ENCODE measurements around the gene ZNF827.

GRCh38 chr4:145785391-145786008, 153.1 kb downstream of the ZNF827 start:
- TF ChIP-seq, protein P1, sequence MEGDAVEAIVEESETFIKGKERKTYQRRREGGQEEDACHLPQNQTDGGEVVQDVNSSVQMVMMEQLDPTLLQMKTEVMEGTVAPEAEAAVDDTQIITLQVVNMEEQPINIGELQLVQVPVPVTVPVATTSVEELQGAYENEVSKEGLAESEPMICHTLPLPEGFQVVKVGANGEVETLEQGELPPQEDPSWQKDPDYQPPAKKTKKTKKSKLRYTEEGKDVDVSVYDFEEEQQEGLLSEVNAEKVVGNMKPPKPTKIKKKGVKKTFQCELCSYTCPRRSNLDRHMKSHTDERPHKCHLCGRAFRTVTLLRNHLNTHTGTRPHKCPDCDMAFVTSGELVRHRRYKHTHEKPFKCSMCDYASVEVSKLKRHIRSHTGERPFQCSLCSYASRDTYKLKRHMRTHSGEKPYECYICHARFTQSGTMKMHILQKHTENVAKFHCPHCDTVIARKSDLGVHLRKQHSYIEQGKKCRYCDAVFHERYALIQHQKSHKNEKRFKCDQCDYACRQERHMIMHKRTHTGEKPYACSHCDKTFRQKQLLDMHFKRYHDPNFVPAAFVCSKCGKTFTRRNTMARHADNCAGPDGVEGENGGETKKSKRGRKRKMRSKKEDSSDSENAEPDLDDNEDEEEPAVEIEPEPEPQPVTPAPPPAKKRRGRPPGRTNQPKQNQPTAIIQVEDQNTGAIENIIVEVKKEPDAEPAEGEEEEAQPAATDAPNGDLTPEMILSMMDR (IDR thresholded peaks at IDR 0.05), result no peak
- TF ChIP-seq POLR2A (IDR thresholded peaks at IDR 0.05), result no peak

Measured in lower leg skin (tissue), 3 donors.